Measurements from ENCODE around the gene BDKRB2. TPM values are rescaled to one million over a fixed set of nuclear protein-coding genes. Genes with fewer than 3 reads are reported as not detected.

BDKRB2 gene
- total RNA-seq, 1 donor from 2014 or later = 17.1 TPM

DNA sequence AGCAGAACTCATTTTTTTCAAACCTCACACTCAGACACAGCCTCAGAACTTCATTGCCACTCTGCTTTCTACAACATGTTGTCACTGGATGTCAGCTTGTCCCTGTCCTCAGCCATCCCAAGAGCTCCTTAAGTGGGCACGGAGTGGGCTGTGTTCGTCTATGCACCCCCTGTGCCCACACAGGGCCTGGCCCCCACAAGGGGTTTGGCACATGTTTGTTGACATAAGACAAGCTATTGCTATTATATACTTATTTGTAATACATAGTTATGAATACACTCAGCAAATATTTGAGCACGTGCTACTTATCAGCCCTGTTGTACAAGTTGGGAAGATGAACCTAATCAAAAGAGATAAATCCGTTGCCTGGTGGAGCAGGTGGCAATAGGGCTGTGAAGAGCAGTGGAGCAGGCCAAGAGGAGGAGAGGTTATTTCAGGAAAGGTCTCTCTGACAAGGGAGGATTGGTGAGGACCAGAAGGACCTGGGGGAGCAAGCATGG is 47.1 kb downstream of the BDKRB2 start:
- DNase-seq (ENCODE audit: low spot score) = no peak

DNA sequence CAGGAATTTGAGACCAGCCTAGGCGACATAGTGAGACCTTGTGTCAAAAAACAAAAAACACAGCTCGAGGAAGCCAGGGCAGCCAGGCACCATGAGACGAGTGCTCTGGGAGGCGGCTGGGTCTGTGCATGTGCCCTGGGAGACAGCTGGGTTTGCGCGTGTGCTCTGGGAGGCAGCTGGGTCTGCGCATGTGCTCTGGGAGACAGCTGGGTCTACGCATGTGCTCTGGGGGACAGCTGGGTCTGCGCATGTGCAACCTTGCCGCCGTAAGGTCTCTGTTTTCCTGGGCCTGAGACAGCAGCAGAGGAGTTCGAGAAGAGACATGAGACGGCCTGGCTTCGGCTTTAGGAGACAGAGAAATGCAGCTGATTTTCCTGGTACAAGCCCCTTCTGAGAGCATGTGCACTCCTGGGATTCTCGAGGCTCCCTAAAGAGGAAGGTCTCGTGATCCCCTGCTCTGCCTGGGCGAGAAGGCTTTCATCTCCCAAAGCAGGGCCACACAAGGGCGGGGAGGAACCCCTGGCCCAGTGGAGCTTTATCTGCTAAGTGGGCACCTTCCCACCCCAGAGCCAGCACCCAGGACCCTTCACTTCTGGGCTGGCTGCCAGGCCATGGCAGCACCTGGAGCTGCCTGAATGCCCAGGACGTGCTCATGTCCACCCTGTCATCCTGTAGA is 47.8 kb downstream of the BDKRB2 start:
- DNase-seq (ENCODE audit: low spot score) = no peak

DNA sequence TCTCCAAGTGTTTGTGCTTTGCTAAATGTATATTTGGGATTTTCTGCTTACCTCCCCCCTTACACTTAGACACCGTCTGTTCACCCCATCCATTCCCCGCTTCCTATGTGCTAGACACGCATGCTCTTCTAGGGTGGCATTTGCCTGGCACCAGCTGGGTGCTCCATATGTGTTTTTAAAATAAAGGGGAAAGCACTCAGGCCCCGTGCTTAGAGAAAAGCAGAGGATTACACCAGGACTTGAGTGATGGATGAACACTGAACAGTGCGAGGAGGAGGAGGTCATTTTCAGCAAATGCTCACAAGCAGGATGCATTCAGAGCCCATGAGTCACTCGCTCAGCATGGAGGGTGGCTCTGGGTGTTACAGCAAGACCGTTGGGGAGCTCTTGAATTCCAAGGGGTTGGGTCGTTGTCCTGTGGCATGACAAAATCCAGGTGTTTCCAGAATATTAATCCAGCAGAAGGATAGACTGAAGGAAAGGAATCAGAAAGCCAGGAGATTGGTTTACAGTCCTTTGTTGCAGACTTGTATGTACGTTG is 48.4 kb downstream of the BDKRB2 start:
- DNase-seq (ENCODE audit: low spot score) = no peak

DNA sequence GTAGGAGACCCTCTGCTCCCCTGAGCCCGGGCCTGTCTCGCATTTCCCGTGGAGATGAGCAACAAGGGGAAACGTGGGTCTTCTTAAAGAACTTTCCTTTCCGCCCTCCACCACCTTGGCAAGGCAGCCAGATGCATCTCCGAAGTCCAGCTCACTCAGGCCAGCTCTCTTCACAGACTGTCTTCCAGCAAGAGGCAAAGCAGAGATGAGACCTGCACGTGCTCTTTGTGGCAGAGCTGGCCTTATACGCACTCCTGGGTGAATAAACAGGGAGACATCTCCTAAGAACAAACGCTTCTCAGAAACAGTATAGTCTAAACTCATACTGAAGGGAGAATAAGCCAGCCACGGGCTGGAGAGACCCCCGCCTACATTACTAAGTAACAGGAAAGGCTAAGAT is 50.0 kb downstream of the BDKRB2 start:
- no peak for DNase-seq (ENCODE audit: low spot score)

DNA sequence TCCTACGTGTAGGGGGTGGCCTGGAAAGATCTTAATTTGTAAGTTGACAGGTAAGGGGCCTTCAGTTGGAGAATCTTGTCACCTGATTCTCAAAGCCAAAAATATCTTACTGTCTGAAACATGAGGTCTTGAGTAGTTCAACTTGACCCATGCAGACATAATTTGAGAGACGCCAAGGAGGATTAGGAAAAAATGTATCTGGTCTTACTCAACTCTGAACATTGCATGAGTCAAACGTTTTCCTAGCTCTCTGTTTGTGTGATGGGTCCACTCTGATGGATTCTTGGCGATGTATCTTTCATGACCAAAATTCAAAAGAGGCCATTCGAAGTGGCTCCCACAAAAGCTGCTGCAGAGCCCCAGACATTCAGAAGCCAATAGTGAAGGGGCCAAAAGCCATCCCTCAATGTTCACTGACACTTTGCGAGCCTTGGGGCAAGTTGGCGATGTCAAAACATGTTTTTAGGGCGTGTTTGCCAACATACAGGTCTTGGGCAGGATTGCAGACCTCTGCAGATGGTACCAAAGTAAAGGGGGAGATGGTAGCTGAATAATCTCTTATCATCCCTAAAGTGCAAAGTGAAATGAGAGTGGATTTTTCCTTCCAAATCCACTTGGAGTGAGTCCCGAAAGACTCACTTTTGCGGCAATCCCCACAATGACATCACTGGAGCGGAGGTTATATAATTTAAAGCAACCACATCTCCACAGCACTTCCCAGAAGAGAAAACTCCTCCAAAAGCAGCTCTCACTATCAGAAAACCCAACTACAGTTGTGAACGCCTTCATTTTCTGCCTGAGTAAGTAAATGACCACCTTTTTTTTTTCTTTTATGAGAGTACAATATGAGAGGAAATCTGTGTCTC is 51.1 kb downstream of the BDKRB2 start, which contains the start of gene BDKRB1:
TSS of gene BDKRB1 (plus strand) at position 710 of the 866 bp plus-strand sequence. CDS start 7,473 bp downstream, outside the sequence.
- DNase-seq (ENCODE audit: low spot score) = no peak

DNA sequence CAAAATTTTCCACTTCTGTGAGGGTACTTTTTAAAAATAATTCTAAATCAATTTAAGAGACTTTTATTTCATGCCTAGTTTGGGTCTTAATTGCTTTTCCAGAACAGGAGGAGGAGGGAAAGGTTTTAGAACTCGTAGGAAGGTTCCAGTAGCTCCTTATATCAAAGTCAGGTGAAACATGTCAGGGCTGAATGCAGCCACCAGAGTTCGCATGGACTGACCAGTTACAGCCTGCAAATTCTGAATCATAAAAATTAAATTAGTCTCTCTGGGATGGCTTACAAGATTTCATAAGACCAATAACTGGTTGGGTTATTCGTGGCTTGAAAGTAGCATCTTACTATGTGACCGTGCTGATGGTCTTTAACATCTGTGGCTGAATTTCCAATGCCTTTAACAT is 51.8 kb downstream of the BDKRB2 start:
- DNase-seq (ENCODE audit: low spot score) = no peak

DNA sequence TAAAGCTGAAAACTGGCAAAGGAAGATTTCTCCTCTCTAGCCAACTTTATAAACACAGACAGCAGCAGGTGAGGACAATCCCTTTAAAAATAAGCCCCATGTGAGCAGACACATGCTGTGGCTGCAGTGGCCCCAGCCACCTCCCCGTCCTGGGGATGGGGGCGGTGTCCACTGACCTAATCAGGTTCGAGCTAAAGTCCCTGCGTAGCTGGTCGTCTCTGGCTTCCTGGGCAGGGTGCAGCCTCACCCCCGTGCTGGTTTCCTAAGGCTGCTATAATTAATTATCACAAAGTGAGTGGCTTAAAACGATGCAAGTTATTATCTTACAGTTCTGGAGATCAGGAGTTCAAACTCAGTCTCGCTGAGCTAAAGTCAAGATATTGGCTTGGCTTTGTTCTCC is 52.4 kb downstream of the BDKRB2 start:
- no peak for DNase-seq (ENCODE audit: low spot score)

DNA sequence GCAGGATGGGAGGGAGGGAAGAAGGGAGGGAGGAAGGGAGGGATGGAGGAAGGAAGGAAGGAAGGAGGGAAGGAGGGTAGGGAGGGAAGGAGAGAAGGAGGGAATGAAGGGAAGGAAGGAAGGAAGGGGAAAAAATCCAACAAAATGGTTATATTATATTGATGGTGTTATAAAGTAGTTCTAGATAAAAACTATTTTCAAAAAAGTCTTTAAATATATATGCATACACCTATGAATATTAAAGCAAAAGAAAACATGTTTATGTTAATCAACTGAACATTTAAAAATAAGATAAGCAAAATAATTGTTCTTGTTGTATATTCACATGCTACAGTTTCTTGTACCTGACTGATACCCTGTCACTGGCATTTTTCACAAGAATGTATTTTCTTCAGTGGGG is 53.3 kb downstream of the BDKRB2 start:
- DNase-seq (ENCODE audit: low spot score) = no peak

DNA sequence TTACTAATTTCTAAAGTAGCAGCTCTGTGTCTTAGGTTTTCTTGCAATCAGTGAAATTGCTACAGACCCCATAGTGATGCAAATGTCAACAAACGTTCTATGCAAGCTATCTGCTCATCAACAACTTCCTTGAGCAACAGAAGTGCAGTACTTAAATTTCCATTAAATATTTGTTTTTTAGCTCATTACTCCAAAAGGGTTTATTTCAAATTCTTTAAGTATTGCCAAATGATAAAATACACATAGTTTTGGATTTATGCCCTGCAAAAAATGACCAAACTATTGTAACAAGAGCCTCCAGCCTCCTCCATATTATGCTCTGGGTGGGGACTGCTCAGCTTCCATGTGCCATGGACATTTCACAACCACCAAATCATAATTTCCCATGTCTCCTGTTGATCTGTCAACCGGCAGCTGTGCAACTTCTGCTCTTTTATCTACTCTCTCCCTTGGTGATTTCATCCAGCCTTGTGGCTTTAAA is 55.7 kb downstream of the BDKRB2 start:
- no peak for DNase-seq (ENCODE audit: low spot score)

DNA sequence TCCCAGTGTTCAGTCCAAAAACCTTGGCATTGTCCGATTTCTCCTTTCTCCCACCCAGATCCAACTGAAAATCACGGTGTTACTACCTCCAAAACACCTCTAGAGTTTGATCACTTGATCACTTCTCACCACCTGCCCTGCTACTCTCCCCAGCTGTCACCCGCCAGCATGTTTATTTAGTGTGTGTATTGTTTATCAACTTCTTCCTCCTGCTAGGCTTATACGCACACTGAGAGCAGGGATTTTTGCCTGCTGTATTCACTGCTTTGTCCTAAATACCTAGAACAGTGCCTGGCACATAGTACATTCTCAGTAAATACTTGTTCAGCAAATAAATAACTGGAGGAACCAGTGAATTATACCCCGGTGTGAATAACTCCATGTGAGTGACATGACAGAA is 56.4 kb downstream of the BDKRB2 start:
- no peak for DNase-seq (ENCODE audit: low spot score)

DNA sequence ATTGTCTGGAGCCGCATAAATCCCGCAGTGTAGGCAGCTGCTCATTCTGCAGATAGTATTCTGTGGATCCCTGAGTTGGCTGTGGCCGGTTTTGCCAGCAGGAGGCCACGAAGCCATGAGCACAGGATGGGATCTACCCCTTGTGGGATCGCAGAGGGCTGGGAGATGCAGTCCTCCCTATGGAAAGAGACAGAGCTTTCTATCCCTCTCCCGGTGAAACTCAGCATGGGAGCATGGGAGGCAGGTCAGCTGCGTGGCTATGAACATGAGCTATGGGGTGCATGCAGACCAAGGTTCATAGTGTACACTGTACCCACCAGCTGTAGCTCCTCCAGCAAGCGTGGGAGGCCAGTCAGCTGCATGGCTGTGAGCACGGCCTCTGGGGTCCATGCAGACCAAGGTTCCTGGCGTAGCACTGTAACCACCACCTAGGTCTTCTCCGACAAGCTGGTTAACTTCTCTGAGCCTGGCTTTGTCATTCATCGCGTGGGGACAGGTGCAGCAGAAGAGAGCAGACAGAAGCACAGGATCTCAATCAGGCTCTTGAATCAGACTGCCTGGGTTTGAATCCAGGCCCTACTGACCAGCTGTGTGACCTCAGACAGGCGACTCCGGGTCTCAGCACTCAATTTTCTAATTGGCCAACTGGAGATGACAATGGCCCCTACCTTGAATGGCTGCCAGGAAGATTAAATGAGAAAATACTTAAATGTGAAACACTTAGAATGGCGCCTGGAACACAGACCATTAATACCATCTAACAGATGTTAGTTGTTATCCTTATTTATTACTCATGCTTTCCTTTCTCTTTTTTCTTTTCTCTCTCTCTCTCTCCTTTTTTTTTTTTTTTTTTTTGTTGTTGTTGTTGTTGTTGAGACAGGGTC is 57.4 kb downstream of the BDKRB2 start:
- DNase-seq (ENCODE audit: low spot score) = no peak

DNA sequence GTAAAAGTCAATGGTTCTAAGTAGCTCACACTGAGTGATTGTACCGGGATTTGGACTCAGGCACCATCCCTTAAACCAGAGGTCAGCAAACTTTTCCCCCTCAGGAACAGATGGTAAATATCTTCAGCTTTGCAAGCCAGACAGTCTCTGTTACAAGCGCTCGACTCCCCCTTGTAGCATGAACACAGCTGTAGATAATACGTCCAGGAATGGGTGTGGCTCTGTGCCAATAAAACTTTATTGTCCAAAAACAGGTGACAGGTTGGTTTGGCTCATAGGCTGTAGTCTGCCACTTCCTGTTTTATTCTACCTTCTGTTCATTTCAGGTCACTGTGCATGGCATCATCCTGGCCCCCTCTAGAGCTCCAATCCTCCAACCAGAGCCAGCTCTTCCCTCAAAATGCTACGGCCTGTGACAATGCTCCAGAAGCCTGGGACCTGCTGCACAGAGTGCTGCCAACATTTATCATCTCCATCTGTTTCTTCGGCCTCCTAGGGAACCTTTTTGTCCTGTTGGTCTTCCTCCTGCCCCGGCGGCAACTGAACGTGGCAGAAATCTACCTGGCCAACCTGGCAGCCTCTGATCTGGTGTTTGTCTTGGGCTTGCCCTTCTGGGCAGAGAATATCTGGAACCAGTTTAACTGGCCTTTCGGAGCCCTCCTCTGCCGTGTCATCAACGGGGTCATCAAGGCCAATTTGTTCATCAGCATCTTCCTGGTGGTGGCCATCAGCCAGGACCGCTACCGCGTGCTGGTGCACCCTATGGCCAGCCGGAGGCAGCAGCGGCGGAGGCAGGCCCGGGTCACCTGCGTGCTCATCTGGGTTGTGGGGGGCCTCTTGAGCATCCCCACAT is 58.9 kb downstream of the BDKRB2 start:
- no peak for DNase-seq (ENCODE audit: low spot score)

DNA sequence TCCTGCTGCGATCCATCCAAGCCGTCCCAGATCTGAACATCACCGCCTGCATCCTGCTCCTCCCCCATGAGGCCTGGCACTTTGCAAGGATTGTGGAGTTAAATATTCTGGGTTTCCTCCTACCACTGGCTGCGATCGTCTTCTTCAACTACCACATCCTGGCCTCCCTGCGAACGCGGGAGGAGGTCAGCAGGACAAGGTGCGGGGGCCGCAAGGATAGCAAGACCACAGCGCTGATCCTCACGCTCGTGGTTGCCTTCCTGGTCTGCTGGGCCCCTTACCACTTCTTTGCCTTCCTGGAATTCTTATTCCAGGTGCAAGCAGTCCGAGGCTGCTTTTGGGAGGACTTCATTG is 59.5 kb downstream of the BDKRB2 start:
- no peak for DNase-seq (ENCODE audit: low spot score)

DNA sequence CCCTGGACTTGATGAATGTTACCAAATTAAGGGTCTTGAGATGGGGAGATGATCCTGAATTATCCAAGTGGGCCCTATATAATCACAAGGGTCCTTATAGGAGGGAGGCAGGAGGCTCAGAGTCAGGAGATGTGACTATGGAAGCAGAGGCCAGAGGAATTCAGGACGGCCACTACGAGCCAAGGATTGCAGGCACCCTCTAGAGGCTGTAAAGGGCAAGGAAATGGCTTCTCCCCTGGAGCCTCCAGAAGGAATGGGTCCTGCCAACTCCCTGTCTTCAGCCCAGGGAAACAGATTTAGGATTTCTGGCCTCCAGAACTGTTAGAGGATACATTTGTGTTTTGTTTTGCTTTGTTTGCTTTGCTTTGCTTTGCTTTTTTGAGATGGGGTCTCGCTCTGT is 60.2 kb downstream of the BDKRB2 start:
- DNase-seq (ENCODE audit: low spot score) = no peak

DNA sequence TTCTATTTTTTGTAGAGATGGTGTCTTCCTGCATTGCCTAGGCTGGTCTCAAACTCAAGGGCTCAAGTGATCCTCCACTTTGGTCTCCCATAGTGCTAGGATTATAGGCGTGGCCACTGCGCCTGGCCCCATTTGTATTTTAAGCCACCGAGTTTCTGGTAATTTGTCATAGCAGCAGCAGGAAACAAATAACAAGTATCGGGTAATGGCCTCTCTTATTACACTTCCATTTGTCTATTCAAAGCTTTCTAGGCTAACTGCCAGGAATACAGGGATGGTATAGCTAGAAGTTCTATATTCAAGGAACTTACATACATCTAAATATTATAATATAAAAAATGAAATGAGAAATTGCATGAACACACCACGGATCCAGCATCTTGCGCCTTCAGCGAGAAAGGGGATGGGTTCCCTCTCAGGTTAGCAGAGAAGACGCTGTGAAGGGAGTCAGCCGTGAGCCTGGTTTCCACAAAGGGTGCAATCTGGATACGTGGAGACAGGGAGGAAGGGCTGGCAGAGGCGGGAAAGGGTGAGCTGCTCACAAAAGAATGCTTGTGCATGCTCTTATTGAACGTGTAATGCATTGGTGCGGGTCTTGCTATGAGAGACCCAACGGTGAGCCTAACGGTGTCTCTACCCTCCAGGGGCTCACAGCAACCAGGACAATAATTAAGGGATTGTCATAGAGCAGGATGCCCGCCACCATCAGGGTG is 60.9 kb downstream of the BDKRB2 start:
- DNase-seq (ENCODE audit: low spot score) = no peak

DNA sequence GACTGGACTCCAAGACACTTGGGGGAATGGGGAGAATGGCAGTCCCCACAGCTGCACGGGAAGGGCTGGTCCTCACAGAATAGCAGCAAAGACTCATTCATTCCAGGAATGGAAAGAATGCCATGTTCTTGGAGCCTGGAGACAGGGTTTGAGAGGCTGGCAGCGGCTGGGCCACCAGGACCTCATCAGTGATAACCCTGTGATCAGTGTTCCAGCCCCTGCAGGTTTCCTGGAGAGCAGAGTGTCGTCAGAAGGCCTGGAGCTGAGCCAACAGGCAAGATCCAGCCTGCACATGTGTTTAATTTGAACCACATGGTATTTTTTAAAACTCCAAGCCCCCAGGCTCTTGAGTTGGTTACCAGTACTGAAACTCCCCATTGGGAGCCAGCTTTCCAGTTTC is 62.7 kb downstream of the BDKRB2 start:
- peak; percentile 75 for DNase-seq (ENCODE audit: low spot score)

DNA sequence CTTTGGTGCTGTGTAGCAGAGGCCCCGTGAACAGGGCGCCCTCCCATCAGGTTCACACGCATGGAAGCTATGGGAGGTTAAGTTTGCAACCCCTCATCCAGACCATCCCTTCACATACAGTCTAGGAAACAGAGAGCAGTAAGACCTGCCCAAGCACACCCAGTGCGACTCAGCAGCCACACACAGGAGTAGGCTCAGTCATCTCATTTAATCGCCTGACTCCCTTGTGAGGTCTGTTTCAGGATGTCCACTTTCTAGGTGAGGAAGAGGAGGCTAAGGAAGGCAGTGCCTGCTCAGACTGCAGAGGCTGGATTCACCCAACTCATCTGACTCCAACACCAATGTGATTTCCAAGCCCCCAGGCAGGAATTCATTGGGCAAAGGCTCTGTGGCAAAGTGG is 63.3 kb downstream of the BDKRB2 start:
- no peak for DNase-seq (ENCODE audit: low spot score)

DNA sequence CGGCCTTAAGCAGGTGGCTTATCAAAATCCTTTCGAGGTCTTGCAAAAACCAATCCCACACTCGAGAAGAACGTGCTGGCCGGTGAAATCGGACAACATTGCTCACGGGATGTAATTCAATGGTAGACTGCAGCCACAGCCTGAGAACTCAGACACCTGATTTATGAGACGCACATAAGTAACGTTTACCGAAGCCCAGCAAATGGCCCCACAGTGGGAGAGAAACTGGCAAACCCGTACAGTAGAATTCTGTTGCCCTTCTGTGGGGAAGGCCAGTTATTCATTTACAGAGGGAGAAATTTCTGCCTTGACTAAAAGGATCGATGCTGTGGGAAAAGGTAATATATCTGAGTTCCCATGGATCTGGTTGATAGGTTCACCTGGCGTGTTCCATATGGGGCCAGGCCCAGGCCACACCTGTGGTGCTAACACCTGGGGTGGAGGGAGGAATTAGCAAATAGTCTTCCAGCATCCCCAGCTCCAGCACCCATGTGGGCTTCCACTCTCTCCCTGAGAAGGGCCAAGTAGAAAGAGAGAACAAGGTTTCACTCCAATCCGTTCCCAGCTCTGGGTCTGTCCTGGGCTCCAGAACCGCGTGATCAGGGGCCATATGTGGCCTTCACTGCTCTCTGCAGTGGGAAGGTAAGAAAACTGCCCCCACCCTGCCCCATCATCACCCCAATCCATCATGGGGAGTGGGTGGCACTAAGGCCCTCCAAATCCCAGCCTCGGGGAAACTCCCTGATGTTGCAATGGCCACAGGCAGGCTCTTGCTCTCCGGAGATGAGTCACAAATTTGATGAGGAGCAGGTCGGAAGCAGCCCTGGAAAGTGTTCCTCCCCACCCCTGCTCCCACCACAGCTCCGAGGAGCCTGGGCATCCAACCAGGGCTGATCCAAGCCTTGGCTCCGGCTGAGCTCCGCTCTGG is 64.1 kb downstream of the BDKRB2 start:
- DNase-seq (ENCODE audit: low spot score) = peak; percentile 74

DNA sequence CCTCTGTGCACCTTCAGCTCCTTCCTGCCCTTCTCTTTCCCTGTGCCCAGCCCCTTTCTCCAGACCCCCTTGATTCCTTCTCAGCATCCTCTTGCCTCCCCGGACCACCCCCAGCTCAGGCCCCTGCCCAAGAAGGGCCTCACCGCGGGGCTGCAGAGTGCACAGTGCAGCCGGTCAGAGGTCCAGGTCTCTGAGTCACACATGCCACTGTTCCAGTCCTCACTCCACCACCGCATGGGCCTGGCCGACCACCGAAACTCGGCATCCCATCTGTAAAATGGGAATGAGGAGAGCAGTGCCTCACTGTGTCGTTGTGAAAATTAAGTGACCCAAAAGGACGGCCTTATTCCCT is 64.7 kb downstream of the BDKRB2 start:
- DNase-seq (ENCODE audit: low spot score) = no peak

All from ureter (tissue), 1 donor.